ENCODE measurements around the gene RBM6.
A peak's percentile ranks its signal among the peaks of the same experiment; 100 is the strongest.
"Not testable (repeated sequence)": the region's sequence is repeated elsewhere in the genome, so short reads cannot be mapped to it uniquely, and the experiment has no call there.

The RBM6 gene

DNA sequence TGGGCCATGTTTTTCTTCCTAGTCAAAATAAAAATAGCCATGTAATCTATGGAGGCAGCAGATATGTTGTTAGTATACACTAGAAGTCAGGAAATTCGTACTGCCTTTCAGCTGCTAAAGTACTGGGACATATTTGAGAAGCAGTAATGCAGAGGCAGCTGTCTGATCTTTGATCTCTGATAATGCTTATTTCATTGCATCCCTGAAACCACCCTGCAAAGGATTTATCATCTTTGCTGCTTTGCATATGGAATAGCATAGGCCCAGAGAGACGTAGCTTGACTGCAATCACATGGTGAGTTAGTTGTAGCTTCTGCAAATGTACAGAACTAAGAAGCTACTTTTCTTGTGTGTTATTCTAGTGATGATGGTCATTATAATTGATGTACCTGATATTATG is 52.4 kb downstream of the RBM6 start:
- no peak for DNase-seq

DNA sequence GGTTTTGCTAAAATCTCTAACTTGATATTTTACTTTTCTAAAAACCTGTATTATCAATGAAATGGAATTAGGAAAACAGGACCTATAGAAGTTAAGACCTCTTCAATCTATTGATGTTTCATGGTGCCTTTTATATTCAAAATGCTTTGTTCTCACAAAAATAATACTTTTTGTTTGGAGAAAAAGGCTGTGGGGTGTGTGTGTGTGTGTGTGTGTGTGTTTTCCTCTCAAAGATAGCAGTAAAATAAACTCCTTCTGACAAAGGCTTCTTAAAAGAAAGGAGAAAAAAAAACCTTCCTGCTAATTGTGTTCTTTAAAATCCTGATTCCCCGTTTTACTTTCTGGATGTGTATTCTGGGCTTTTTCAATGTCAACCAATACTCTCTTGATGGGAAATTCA is 54.5 kb downstream of the RBM6 start:
- DNase-seq: no peak

DNA sequence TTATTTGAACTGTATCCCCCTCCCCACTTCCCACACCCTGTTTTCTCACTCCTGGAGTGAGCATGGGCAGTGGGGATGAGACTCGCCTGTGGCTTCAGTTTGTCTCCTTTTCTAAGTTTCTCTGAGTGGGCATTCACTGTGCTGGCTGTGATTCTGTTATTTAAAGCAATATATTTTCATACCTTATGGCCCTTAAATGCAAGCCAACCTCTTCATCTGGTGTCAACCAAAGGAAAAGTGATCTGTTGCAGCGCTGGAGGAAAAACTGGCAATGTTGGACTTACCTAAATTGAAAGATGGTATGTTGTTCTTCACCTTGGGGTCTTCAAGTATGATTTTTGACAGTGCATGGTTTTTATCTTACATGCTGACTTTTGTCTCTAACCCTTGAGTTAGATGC is 56.1 kb downstream of the RBM6 start:
- DNase-seq: no peak

DNA sequence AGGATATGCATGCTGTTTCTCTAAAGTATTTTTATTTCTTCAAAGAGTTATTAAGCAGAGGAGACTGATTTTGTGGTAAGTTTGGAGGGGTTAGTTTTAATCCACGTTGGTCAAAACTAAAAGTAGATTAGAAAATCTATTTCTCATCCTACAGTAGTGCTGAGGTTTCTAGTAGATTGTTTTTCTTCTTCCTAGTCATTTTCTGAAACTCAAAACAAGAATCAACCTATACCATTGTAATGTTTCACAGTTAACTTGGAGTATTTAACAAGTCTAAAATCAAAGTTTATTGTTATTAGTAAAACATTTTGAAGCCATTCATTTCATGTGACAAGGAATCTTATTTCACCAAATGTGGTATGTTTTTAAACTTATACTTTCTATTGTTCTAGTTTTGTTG is 57.9 kb downstream of the RBM6 start:
- no peak for DNase-seq

DNA sequence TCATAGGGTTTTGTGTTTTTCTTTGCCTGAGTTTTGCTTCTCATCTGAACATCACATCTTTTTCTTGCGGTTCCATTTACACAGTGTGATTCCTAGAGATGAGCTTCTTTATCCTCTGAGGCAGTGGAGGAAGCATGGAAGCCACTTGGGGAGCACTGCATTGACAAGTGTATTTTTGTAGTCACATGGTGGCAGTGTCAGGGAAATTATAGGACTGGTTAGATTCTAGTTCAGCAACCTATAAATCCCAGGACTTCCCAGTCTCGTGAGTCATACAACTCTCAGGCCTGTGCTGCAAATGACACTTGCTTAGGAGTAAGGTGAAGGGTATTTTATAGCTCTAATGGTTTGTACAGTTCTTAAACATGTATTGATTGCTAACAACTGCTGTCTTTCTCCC is 58.4 kb downstream of the RBM6 start:
- no peak for DNase-seq

DNA sequence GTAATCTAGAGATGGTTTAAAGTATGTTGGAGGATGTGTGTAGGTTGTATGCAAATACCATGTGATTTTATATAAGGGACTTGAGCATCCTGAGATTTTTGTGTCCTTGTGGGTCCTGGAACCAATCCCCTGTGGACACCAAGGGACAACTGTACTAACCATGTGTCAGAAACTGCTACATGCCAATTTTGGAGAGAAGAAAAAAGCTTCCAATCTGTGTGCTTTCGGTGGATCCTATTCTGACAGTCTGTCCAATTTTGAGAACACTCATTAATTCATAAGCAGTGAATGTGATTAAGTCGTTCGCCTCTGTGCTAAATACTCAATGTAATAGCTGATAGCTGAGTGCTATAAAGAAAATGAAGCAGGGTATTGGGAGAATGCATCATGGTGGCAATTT is 61.6 kb downstream of the RBM6 start:
- DNase-seq: no peak

DNA sequence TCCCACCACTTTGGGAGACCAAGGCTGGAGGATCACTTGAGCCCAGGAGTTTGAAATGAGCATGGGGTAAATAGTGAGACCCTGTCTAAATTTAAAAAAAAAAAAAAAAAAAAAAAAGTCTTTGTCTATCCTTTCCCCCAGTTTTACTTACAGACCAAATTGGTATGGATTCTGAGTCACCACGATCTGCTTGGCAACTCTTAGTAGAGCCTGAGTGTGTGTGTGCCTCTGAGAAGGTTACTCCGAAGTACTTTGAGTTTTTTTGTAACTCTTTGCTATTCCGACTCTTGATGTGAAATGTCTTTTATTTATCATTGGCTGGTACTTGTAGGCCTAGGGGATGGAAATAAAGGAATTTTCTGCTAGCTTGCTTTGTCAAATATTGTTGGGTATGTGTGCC is 63.3 kb downstream of the RBM6 start:
- no peak for DNase-seq

DNA sequence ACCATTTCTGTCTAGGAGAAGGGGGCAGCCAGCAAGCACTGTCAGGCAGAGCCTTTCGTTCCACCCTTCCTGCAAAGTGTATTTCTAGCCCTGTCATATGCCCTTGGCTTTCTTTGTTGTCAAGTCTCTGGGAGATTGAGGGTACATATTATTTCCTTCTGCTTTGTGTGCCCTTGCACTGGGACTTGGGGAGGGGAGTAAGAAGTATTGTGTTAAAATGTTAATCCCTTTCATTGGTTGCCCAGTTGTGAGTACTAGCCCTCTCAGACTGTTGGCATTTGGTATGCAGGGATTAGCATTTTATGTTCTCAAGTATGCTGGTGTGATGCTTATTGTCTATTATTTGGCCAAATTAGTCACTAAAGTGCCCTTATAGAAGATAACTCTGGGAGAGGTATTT is 63.9 kb downstream of the RBM6 start:
- DNase-seq: no peak

DNA sequence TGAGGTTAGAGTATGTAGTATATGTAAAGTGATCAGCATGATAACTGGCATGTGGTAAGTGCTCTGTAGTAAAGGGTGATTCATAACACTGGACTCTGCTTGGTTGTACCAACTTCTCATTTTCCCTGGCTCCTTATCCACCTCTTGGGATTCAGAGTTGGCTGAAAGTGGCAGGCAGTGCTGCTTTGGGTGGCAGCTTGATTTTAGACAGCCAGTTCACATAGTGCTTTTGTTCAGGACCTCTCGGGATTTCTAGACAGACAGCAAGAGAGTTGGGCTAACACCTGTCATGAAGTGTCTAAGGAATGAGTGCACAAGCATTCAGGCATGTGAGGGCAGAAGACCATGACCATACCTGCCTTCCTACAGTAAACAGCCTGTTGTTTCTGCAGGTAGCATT is 69.0 kb downstream of the RBM6 start:
- DNase-seq: no peak

DNA sequence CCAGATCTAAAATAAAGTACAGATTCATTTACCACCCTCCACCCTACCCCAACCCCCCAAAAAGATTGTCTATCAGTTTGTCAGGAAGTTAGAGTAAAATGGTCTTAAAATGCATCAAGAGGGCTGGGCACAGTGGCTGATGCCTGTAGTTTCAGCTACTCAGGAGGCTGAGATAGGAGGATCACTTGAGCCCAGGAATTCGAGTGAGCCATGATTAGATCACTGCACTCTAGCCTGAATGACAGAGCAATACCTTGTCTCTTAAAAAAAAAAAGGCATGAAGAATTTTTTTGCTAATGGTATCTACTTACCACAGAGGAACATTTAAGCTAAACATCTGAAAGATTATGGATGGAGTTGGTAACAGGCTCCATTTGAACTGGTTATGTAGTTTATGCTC is 71.0 kb downstream of the RBM6 start:
- no peak for DNase-seq

DNA sequence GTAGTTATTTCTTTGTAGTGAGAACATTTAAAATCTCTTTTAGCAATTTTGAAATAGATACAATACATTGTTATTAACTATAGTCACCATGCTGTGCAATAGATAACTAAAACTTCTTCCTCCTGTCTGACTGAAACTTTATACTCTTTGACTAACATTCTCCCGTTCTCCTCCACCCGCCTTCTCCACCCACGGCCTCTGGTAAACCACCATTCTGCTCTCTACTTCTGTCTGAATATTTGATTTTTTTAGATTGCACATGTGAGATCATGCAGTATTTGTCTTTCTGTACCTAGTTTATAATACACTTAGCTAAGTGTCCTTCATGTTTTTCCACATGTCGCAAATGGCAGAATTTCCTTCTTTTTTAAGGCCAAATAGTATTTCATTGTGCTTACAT is 76.0 kb downstream of the RBM6 start:
- no peak for DNase-seq

DNA sequence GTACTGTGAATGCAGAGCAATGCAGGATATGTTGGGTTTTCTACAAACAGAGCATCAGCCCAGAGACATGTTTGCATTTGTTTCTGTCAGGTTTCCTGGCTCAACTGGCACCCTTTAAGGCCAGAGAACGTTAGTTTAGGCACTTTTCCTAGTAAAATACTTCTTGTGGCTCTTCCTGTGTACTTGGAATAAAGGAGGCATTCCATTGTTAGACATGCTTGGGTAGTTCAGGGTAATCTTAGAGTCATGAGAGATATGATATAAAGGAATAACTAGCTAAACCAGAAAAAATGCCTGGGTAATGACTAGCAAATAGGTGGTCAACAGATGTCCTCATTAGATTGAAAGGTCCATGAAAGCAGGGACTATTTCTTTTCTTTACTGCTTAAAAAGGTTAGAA is 88.4 kb downstream of the RBM6 start:
- DNase-seq: no peak

DNA sequence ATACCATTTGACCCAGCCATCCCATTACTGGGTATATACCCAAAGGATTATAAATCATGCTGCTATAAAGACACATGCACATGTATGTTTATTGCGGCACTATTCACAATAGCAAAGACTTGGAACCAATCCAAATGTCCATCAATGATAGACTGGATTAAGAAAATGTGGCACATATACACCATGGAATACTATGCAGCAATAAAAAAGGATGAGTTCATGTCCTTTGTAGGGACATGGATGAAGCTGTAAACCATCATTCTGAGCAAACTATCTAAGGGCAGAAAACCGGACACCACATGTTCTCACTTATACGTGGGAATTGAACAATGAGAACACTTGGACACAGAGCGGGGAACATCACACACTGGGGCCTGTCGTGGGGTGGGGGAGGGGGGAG is 91.3 kb downstream of the RBM6 start:
- not testable (repeated sequence) for DNase-seq

DNA sequence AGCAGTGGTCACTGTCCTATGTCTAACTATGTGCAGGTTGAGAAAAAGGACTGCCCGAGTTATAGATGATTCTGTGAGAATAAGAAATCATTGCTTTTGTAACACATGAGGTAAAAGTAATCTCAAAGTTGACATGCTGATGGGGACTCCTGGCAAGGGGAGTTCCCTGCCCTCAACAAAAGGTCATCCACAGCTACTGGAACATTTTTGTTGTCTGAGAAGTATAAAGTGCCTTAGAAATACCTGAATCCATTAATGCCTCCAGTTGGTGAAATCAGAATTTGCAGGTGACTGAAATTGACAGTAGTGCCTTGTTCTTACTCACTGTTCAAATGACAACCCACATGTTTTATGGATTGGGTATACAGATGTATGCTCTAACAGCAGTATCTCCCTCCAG is 105.0 kb downstream of the RBM6 start:
- DNase-seq: no peak

DNA sequence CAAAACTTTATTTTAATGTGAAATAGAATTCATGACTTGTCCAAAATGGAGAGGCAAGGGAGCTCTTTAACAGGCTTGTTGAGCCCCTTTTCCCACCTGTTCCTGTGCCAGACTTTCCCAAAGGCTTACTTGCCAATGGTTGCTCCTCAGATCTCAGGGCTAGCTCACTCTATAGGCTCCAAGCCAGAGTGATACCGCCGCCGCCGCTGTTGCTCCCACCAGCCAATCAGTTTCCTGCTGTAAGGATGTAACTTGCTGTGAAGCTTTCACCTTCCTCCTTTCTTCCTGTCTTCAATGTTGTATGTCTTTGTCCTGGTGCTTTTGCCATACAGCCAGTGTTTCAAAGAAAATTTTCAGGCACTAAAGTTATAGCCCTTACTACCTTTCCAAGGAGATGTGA is 107.5 kb downstream of the RBM6 start:
- DNase-seq: no peak

DNA sequence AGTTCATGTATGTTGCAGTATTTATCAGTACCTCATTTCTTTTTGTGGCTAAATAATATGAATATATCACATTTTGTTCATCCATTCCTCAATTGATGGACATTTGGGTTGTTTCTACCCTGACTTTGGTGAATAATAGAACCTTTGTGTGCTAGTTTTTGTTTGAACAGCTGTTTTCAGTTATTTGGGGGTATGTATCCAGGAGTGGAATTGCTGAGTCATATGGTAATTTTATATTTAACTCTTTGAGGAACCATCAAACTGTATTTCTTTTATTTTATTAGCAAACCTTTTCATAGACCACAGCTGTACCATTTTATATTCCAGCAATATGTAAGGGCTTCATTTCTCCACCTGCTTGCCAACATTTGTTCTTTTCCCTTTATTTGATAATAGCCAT is 110.4 kb downstream of the RBM6 start:
- DNase-seq: no peak

DNA sequence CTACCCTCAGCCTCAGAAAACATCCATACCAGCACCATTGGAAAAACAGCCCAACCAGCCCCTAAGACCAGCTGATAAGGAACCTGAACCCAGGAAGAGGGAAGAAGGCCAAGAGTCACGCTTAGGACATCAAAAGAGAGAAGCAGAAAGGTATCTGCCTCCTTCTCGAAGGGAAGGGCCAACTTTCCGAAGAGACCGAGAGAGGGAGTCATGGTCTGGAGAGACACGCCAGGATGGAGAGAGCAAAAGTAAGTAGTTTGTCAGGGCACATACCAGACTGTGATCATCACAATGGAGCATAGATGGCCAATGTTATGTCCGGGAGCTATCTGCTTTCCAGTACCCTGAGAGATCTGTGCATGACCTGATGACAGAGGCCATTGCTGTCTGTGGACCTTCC is 117.8 kb downstream of the RBM6 start:
- DNase-seq: no peak

DNA sequence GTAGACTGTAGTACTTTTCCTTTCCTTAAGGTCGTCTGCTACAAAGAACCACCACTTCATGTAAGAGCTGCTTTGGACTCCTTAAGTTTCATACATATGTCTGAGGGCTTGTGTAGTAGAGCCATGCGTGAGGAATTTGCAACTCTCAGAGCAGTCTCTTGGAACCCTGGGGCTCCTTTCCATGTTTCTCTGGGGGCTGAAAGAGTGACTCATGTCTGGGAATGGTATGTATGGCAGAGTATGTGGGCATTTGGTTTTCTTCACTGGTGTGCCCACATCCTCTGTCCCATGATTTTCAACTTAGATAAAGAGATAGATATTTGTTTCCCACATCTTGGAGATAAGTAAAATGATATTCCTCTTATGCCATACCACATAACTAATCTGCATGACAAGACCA is 128.2 kb downstream of the RBM6 start:
- DNase-seq: no peak

DNA sequence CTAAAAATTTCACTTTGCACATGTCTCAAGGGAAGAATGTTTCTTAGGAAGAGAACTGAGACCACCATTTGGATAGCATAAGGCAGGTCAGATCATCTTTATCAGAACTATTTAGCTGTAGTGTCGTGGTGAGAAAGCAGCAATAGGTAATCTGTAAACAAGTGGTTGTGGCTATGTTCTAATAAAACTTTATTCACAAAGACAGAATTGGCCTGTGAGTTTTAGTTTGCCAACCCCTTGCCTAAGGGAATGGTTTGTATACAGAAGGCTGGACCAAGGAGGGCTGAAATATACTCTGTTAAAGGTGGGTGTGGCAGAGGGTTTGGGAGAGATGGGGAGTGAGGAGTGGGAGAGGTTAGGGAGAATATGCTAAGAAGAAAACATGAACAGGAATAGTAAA is 138.1 kb downstream of the RBM6 start:
- no peak for DNase-seq

DNA sequence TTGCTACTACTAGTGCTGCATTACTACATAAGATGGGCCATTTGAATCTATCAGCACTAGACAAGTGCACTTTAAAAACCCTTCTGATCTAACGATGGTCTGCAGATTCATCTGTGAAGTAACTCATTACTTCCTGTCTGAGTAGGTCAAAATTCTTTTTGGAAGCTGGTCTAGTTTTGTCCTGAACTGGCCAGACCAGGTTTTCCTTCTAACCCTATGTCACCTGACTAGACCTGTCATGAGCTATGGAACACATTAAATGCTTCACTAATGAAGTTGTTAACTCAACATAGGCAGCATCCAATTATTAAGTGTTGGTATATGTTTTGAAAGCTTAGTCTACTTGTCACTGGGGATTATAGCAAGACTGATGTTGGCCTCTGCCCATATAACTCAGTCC is 138.7 kb downstream of the RBM6 start:
- no peak for DNase-seq

DNA sequence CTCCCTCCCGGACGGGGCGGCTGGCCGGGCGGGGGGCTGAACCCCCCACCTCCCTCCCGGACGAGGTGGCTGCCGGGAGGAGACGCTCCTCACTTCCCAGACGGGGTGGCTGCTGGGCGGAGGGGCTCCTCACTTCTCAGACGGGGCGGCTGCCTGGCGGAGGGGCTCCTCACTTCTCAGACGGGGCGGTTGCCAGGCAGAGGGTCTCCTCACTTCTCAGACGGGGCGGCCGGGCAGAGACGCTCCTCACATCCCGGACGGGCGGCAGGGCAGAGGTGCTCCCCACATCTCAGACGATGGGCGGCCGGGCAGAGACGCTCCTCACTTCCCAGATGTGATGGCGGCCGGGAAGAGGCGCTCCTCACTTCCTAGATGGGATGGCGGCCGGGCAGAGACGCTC is 145.0 kb downstream of the RBM6 start:
- not testable (repeated sequence) for DNase-seq

DNA sequence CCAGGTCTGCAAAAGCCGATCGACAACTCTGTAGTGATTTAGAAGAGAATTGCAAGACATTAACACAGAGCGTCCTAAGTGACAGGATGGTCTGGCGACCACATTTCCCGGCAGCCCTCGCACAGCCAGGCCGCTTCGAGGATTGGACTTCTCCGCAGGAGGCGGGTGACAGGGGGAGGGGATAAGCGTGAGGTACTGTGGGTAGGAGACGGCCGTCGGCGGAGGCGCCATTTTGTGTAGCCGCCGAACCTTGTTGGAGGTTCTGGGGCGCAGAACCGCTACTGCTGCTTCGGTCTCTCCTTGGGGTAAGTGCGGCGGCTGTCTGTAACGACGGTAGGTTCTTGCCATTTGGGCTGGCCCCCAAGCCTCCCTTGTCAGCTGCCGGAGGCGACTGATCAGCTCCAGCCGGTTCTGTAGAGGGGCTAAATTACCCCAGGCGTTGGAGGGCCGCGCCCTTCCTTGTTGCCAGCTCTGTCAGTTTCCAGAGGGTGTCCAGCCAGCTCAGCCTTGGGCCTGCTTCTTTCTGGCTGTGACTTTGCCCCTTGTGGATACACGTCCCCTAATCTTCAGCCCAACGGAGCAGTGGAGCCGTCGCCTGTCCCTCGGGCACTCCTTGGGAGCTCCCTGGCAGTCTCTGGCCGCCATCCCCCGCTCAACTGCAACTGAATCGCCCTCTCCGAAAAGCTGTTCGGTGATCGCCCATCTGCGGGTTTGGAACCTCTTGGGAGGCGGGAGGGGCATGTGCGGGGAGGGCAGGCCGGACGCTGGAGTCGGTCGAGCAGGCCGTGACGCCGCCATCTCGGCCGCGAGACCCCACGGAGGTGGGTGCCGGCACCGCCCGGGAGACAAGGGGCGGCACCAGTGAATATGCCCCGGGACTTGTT is 149.0 kb downstream of the RBM6 start, which contains the start of gene RBM5:
RBM5 (plus strand) TSS at position 195 of the 884 bp plus-strand sequence. CDS start 1,516 bp downstream, outside the sequence.
- peak; percentile 68 for DNase-seq

DNA sequence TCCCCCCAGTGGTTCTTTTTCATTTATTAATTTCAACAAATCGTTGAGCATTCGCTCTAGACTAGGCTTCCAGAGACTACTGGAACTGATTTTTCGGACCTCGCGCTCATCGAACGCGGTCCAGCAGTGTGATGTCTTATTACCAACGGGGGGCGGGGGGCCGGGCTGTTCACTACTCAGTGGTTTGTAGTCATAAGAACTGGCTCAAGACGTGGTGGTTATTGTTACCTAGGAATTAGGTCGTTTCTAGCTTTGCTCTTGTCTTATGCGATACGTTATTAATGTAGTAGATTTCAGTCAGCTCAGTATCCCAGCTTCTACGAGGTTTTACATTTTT is 149.6 kb downstream of the RBM6 start:
- DNase-seq: no peak

DNA sequence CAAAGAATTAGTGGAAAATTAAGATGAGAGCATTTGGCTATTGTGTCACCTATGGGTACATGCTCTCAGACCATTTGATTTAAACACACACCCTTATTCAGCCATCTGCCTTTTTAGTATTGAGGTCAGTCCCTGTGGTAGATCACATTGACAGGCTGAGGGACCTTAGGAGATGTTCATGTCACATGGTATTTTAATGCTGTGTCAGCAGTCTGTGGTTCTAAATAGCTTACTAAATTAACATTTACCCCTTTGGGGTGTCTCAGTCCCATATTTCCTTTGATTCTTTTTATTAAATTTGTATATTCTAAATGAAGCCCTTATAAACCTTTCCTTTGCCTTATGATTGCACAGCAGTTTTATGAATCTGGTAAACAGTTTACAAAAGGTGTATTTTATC is 151.0 kb downstream of the RBM6 start:
- no peak for DNase-seq

DNA sequence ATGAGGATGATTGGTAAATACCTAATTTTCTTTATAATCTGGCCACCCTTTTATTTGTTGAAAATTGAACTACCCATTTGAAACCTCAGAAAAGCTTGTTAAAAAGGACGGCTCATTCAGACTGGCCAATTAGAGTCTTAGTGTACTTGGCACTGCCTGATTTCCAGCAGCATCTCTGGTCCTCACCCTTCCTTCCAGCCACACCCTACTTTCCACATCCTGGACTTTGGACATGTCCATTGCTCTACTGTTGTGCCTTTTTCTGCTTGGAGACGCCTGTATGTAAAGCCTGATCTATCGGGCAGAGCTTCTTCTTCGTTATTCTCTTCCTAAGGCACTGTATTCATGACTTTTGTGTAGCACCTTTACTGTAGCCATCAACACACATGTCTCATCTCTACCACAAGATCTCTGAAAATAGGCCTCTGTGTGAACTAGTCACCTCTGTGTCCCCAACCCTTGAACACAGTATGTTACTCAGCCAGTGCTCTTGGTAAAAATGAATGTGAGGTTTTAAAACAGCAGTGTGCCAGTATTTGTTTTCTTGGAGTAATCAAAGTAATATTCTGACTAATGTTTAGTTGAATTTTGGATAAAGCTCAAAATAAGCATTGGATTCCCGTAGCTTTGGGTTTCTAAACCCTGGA is 155.5 kb downstream of the RBM6 start:
- no peak for DNase-seq
